ENCODE measurements around the gene NBPF1.
"Not testable (repeated sequence)": the region's sequence is repeated elsewhere in the genome, so short reads cannot be mapped to it uniquely, and the experiment has no call there.

GRCh38 chr1:16642025-16642966 is 28.9 kb upstream of the NBPF1 start:
- TF ChIP-seq, protein P1, sequence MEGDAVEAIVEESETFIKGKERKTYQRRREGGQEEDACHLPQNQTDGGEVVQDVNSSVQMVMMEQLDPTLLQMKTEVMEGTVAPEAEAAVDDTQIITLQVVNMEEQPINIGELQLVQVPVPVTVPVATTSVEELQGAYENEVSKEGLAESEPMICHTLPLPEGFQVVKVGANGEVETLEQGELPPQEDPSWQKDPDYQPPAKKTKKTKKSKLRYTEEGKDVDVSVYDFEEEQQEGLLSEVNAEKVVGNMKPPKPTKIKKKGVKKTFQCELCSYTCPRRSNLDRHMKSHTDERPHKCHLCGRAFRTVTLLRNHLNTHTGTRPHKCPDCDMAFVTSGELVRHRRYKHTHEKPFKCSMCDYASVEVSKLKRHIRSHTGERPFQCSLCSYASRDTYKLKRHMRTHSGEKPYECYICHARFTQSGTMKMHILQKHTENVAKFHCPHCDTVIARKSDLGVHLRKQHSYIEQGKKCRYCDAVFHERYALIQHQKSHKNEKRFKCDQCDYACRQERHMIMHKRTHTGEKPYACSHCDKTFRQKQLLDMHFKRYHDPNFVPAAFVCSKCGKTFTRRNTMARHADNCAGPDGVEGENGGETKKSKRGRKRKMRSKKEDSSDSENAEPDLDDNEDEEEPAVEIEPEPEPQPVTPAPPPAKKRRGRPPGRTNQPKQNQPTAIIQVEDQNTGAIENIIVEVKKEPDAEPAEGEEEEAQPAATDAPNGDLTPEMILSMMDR (IDR thresholded peaks at IDR 0.05; ENCODE audit: extremely low read depth in 1 of 2, insufficient read depth in 1 of 2, low read depth in 1 of 2, low read length in 2 of 2), result not testable (repeated sequence)
- not testable (repeated sequence) for TF ChIP-seq POLR2AphosphoS5 (IDR thresholded peaks at IDR 0.05; ENCODE audit: insufficient read depth, low read depth, low read length); POLR2A (IDR thresholded peaks at IDR 0.05; ENCODE audit: low read depth, low read length)
